Stimulated activated CD4-positive, alpha-beta T cell treated with anti-CD3 and anti-CD28 coated beads, TNF-alpha, amount 100 ng/mL, for 1 hour (primary cell): ENCODE results near the gene PACRG.
"Not testable (repeated sequence)": the region's sequence is repeated elsewhere in the genome, so short reads cannot be mapped to it uniquely, and the experiment has no call there.

Source experiments
- DNase-seq, 3 donors: peaks; one replicate each; pipeline ENCODE4 v3.0.0-alpha.2; 2020; ENCODE audit warnings: low read depth in 3 of 3, low spot score in 1 of 3

PACRG gene

GRCh38 chr6:162922563-162923166 lies 194.9 kb downstream of the PACRG start:
- DNase-seq: no peak

- no peak for DNase-seq
These were observed 207.1 kb downstream of the PACRG start for GRCh38 chr6:162934844-162935243.

GRCh38 chr6:162940426-162940825 lies 212.7 kb downstream of the PACRG start:
- no peak for DNase-seq

GRCh38 chr6:162941128-162941527 lies 213.4 kb downstream of the PACRG start:
- no peak for DNase-seq

- no peak for DNase-seq
These were observed 215.1 kb downstream of the PACRG start for GRCh38 chr6:162942866-162943265.

GRCh38 chr6:162943369-162943768 lies 215.6 kb downstream of the PACRG start:
- DNase-seq: no peak

GRCh38 chr6:162951164-162951743 lies 223.5 kb downstream of the PACRG start:
- DNase-seq: no peak

GRCh38 chr6:162952423-162952822 lies 224.6 kb downstream of the PACRG start:
- no peak for DNase-seq

GRCh38 chr6:162957062-162957461 lies 229.3 kb downstream of the PACRG start:
- no peak for DNase-seq

- no peak for DNase-seq
These were observed 233.1 kb downstream of the PACRG start for GRCh38 chr6:162960679-162961457.

- DNase-seq: no peak
These were observed 234.3 kb downstream of the PACRG start for GRCh38 chr6:162962093-162962492.

GRCh38 chr6:162963861-162964260 lies 236.1 kb downstream of the PACRG start:
- DNase-seq: no peak

GRCh38 chr6:162964488-162965140 lies 236.8 kb downstream of the PACRG start:
- DNase-seq: no peak

GRCh38 chr6:162965366-162965765 lies 237.6 kb downstream of the PACRG start:
- no peak for DNase-seq

- no peak for DNase-seq
These were observed 242.5 kb downstream of the PACRG start for GRCh38 chr6:162970246-162970645.

GRCh38 chr6:162971356-162971755 lies 243.6 kb downstream of the PACRG start:
- no peak for DNase-seq

GRCh38 chr6:162973151-162973872 lies 245.5 kb downstream of the PACRG start:
- DNase-seq: no peak

GRCh38 chr6:162973980-162974379 lies 246.2 kb downstream of the PACRG start:
- DNase-seq: no peak

- DNase-seq: no peak
These were observed 246.9 kb downstream of the PACRG start for GRCh38 chr6:162974685-162975084.

GRCh38 chr6:162976141-162976540 lies 248.4 kb downstream of the PACRG start:
- DNase-seq: no peak

GRCh38 chr6:162983234-162983633 lies 255.5 kb downstream of the PACRG start:
- DNase-seq: not testable (repeated sequence)
